PC-9 (cell line): ENCODE data around the gene ABCC3. TPM values are rescaled to one million over a fixed set of nuclear protein-coding genes. Genes with fewer than 3 reads are reported as not detected.

Experiments
- BruUV-seq: library from RNA; stranded (reverse); fragments of 400-500 nt; replicated peaks from 2 replicates; lab custom pipeline; 2021; lab: Mats Ljungman, UMichigan
- CTCF ChIA-PET: fragments of 300-600 bp; sonication (Branson Sonifier 250); formaldehyde crosslinking; loops from one replicate; lab custom pipeline; 2022; ENCODE audit warnings: antibody characterized with exemption; lab: Charles Lee
- POLR2A ChIA-PET: fragments of 300-600 bp; sonication (Branson Sonifier 250); formaldehyde crosslinking; loops from one replicate; lab custom pipeline; 2022; ENCODE audit warnings: antibody characterized with exemption; ENCODE audit not compliant: unreplicated experiment; lab: Charles Lee
- DNase-seq, 2 experiments: peaks; one replicate each; pipeline versions ENCODE4 v3.0.0 to v3.0.0-alpha.2; 2015 to 2022; ENCODE audit warnings: mixed read lengths in 1 of 2
- H2AFZ ChIP-seq: fragments of 200-600 bp; sonication (generic); 2 replicates; pipeline ENCODE4 v1.8.1; 2017; ENCODE audit warnings: antibody characterized with exemption
- H3F3A ChIP-seq: fragments of 200-600 bp; sonication (generic); 2 replicates; pipeline ENCODE4 v1.8.1; 2017; ENCODE audit warnings: antibody characterized with exemption, mild to moderate bottlenecking, low read depth; ENCODE audit not compliant: insufficient read depth
- H3K27ac ChIP-seq: fragments of 200-600 bp; sonication (generic); 2 replicates; pipeline ENCODE4 v1.6.1; 2016; ENCODE audit warnings: mixed run types
- H3K27me3 ChIP-seq: fragments of 200-600 bp; sonication (generic); 2 replicates; pipeline ENCODE4 v1.6.1; 2016; ENCODE audit warnings: low read depth, mixed run types; ENCODE audit not compliant: insufficient read depth
- H3K36me3 ChIP-seq: fragments of 200-600 bp; sonication (generic); 2 replicates; pipeline ENCODE4 v1.6.1; 2016; ENCODE audit warnings: low read depth, mixed run types
- H3K4me1 ChIP-seq: fragments of 200-600 bp; sonication (generic); replicated peaks from 2 replicates; pipeline ENCODE4 v1.6.1; 2016; ENCODE audit warnings: mixed run types; ENCODE audit not compliant: insufficient read depth
- H3K4me2 ChIP-seq: fragments of 200-600 bp; sonication (generic); 2 replicates; pipeline ENCODE4 v1.6.1; 2017; ENCODE audit warnings: mixed run types
- H3K4me3 ChIP-seq: fragments of 200-600 bp; sonication (generic); 2 replicates; pipeline ENCODE4 v1.6.1; 2016; ENCODE audit warnings: mixed run types
- H3K79me2 ChIP-seq: fragments of 200-600 bp; sonication (generic); 2 replicates; pipeline ENCODE4 v1.6.1; 2017; ENCODE audit warnings: low read depth, mixed run types
- H3K9me2 ChIP-seq: fragments of 200-600 bp; sonication (generic); 2 replicates; pipeline ENCODE4 v1.8.1; 2017; ENCODE audit warnings: mild to moderate bottlenecking; ENCODE audit not compliant: insufficient read depth
- H3K9me3 ChIP-seq: fragments of 200-600 bp; sonication (generic); 2 replicates; pipeline ENCODE4 v1.8.1; 2016; ENCODE audit warnings: low read depth; ENCODE audit not compliant: insufficient read depth
- H4K20me1 ChIP-seq: fragments of 200-600 bp; sonication (generic); 2 replicates; pipeline ENCODE4 v1.8.1; 2017; ENCODE audit not compliant: insufficient read depth
- CTCF ChIP-seq: fragments of 200-600 bp; sonication (generic); conservative IDR thresholded peaks from 2 replicates; pipeline ENCODE4 v1.6.1; 2017; ENCODE audit warnings: mixed run types, antibody characterized with exemption, mild to moderate bottlenecking, moderate library complexity
- EZH2 ChIP-seq: fragments of 200-600 bp; sonication (generic); IDR thresholded peaks from 2 replicates; pipeline ENCODE4 v1.8.0; 2017; ENCODE audit warnings: antibody characterized with exemption, low read depth
- intact Hi-C: fragments of 100-400 bp; cut with micrococcal nuclease; formaldehyde crosslinking; loops from one replicate; pipeline ENCODE4 v1.10.0; 2022; ENCODE audit not compliant: unreplicated experiment
- total RNA-seq: library from RNA; stranded (reverse); gene quantifications from 2 replicates; pipeline ENCODE4 v1.2.3, GENCODE V29; 2021

Gene ABCC3
- total RNA-seq, 1 experiment from 2014 or later: 221 TPM

DNA sequence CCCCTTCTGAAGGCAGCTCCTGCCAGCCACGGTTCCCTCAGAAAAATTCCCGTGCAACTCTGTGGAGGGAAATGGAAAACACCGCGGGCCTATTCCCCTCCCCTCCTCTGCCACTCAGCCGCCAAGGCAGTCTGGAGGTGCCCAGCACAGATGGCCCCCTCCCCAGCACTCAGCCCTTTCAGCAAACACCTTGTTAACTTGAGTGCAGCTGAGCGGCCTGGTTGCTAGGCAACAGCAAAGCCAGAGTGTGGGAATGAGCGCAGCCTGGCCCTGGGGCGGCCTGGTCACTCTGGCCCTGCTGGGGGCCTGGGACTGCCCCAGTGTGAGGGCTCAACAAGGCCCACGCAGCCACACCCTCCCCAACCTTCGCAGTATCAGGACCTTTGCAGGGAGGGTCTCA, 41.4 kb upstream of the ABCC3 start:
- Histone ChIP-seq H4K20me1 (no peaks in the 10 kb centered on the region), H3K36me3 (no peaks in the 10 kb centered on the region), H3K4me2 (no peak overlapping the region), H2AFZ (no peak overlapping the region), H3K9me2 (no peaks in the 10 kb centered on the region), H3K27me3 (peaks cover 35% of the 10 kb centered on the region), H3K9me3 (no peaks in the 10 kb centered on the region), H3K79me2 (no peaks in the 10 kb centered on the region), H3K4me1 (no peaks in the 10 kb centered on the region), H3K4me3 (no peak overlapping the region), H3K27ac (no peak overlapping the region), H3F3A (no peaks in the 10 kb centered on the region)
- TF ChIP-seq EZH2 (no peak), CTCF (no peak)
- CTCF ChIA-PET: no interaction called here
- BruUV-seq: no TSS peak
- intact Hi-C loops: no loop called here
- DNase-seq: no peak
- POLR2A ChIA-PET: interaction anchor here (0.6 kb wide), 1 partner anchor 11 kb away, joined by 3 read pairs; no protein-coding TSS in a partner anchor

DNA sequence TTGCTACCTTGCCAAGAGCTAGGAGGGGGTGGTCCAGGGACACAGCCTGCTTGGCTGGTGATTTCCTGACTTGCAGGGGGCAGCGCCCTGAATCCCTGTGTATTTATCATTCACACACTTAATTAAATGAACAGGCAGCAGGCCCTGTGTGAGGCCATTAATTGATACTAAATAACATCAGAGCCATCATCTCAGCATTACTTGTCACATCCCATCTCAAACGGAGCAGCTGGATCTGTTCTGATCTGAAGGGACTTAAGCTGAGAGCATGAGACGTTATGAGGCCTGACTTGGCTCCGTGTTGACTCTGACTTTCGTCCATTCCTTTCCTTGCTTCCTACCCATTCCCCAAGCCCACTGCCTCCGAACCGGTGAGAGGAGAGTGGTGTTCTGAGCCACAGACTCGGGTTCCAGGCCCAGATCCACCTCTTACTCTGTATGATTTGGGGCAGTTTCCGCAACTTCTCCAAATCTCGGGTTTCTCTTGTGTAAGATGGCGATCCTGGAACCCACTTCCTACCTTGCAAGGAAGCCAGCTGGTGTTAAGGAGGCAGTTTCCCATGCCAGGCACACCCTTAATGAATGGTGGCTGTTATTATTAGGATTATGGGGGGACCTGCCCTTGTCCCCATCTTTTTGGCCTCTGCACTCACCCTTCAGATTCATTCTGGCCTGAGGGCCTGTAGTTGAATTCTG, 40.4 kb upstream of the ABCC3 start:
- Histone ChIP-seq H3K4me1 (no peaks in the 10 kb centered on the region), H2AFZ (no peak overlapping the region), H4K20me1 (no peaks in the 10 kb centered on the region), H3K36me3 (no peaks in the 10 kb centered on the region), H3K9me3 (no peaks in the 10 kb centered on the region), H3F3A (no peaks in the 10 kb centered on the region), H3K4me3 (no peak overlapping the region), H3K79me2 (no peaks in the 10 kb centered on the region), H3K27me3 (peaks cover 39% of the 10 kb centered on the region), H3K4me2 (no peak overlapping the region), H3K9me2 (no peaks in the 10 kb centered on the region), H3K27ac (no peak overlapping the region)
- CTCF ChIA-PET: no interaction called here
- BruUV-seq: no TSS peak
- intact Hi-C loops: no loop called here
- TF ChIP-seq EZH2: no peak
- no peak for TF ChIP-seq CTCF
- POLR2A ChIA-PET: no interaction called here
- no peak for DNase-seq

DNA sequence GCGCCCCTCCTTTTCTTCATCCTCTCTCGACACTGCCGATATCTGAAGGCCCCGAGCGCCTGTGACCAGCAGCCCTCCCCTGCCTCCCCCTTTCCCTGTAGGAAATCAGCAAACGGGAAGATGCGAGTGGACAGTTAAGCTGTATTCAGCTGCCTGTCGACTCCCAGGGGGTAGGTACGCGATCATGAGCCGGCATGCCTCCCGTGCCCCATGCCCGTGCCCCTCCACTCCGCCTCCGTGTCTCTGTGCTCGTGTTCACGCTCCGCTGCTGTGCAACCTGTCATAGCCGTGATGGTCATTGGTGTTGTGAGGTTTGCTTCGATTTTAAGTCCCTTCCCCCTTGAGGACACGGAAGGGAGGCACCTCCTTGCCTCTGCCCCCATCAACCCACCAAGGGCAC, 39.8 kb upstream of the ABCC3 start:
- H3K4me3 ChIP-seq: no peak overlapping the region
- no peaks in the 10 kb centered on the region for H3K36me3 ChIP-seq
- H2AFZ ChIP-seq: no peak overlapping the region
- H4K20me1 ChIP-seq: no peaks in the 10 kb centered on the region
- TF ChIP-seq EZH2 (no peak), CTCF (no peak)
- no peaks in the 10 kb centered on the region for H3K4me1 ChIP-seq
- DNase-seq: no peak
- no TSS peak for BruUV-seq
- H3K9me3 ChIP-seq: no peaks in the 10 kb centered on the region
- peaks cover 45% of the 10 kb centered on the region for H3K27me3 ChIP-seq
- H3K4me2 ChIP-seq: no peak overlapping the region
- H3K9me2 ChIP-seq: no peaks in the 10 kb centered on the region
- no peaks in the 10 kb centered on the region for H3F3A ChIP-seq
- intact Hi-C loops: no loop called here
- no peak overlapping the region for H3K27ac ChIP-seq
- POLR2A ChIA-PET: no interaction called here
- CTCF ChIA-PET: no interaction called here
- H3K79me2 ChIP-seq: no peaks in the 10 kb centered on the region
